T-helper 2 cell (primary cell): ENCODE data around the gene MAML3.

Source experiments
- DNase-seq, 5 experiments: peaks; one replicate each; pipeline versions ENCODE4 v3.0.0 to v3.0.0-alpha.2; 2012 to 2022
- total RNA-seq, 2 donors: gene quantifications; one replicate each; lab custom pipeline; 2026; lab: John Stamatoyannopoulos, UW

The MAML3 gene
- 1.6 to 1.9 reads per million in 2 donors for total RNA-seq

- peak; percentile 54 to 96 (median 73) for DNase-seq
Measured at GRCh38 chr4:140153718-140154571, at the start of gene MAML3. MAML3 (minus strand) TSS chr4:140154184; CDS start chr4:140153327, 857 bp downstream.

DNA sequence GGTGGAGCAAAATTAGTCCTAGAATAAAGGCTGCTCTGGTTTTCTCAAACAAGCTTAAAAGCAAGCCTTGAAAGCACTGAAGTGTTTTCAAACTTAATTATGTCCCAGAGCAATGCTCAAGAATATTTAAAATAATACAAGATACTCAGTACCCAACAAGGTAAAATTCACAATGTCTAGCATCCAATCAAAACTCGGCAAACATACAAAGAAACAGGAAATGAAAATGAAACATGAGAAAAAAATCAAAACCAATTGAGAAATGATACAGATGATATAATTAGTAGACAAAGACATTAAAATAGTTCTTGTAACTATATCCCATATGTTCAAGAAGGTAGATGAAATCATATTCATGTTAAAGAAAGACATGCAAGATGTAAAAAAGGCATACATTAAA is 45.0 kb upstream of the MAML3 start:
- DNase-seq, result no peak

GRCh38 chr4:140195806-140196205 is 41.8 kb upstream of the MAML3 start:
- no peak for DNase-seq

DNA sequence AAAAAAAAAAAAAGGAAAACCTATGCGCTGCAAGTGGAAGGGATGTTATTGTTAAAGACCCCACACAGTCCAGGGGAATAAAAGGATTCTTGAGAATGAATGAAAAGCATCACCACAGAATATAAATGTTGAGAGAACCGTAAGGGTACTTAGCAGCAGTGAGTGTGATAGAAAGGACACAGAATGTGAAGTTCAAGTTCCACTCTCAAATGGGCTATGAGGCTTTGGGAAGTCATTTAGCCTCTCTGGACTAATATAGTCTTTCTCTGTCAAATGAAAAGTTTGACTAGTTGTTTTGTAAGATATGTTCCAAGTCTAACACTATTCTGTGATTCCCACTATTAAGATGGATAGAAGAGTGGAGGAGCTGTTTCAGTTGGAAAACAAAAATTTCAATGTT is 35.8 kb upstream of the MAML3 start:
- DNase-seq, result no peak

- DNase-seq, result no peak
Measured at GRCh38 chr4:140188975-140189374, 35.0 kb upstream of the MAML3 start.

DNA sequence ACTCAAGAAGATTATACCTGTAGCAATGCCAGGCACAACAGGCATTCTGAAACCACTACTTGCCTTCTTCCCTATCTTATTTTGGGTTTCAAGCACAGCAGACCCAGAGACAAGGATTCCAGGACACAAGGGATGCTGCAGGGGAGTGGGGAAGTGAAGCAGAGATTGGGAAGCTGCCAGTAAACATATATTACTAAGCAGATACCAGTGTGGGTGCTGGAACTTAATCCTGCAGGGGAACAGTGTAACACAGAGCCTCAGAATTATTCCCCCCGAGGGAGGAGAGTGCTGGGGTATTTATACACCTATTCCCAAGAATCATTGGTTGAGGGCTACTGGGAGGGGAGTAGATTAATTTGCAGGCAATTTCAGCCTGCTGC is 33.3 kb upstream of the MAML3 start:
- DNase-seq, result no peak

GRCh38 chr4:140186651-140187315 is 32.8 kb upstream of the MAML3 start:
- no peak for DNase-seq

DNA sequence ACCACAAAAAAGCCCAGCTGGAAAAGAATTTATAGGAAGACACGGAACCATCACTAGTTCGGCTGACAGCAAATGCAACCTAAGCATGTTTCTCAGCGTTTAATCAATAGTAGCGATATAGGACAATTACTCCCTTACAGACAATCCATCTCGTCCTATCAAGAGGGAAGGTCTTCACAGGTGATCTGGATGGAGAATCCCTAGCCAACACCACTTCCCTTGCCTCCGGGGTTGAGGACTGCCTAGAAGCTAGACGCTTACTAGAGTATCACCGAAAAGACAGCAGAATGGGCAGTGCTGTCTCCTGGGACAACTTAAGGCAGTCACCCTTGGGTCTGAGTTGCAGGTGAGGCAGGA is 32.1 kb upstream of the MAML3 start:
- no peak for DNase-seq

DNA sequence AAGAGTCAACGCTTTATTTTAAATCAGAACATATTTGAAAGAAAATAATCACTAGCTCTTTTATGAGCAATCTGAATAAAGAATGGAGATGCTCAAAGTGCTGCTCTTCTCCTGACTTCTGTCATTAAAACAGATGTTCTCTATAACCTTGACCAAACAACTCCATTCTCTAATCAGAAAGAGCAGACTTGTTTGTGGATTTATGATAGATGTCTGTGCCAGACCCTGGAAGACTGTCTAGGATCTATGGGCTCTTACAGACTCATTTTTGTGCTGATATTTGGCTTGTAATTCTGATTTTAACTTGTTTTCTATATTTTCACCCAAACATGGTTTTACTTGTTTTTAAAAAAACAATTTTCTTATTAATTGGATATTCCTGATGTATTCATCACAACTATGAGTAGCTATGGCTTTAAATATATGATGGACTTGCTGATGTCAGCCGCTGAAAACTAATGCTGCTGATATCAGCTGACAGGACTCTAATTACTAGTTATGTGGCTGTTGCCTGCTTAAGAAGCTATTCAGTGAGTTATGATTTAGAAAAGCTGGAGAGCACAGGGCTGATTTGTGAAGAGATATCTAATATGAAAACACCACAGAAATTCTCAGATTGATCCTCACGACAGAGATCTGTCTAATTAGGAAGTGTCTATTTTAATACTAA is 31.6 kb upstream of the MAML3 start:
- no peak for DNase-seq

GRCh38 chr4:140183270-140183669 is 29.3 kb upstream of the MAML3 start:
- no peak for DNase-seq

DNA sequence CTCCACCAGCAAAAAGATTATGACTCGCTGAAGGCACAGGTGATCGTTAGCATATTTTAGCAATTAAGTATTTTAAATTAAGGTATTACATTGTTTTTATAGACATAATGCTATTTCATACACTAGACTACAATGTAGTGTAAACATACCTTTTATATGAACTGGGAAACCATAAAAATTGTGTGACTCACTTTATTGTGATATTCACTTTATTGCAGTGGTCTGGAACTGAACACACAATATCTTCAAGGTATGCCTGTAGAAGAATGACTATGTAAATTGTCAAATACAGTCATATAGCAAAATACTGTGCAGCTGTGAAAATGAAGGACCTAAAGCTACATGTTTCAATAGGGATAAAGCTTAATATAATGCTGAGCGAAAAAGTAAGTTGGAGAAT is 26.6 kb upstream of the MAML3 start:
- no peak for DNase-seq

- DNase-seq, result no peak
Measured at GRCh38 chr4:140176735-140177134, 22.8 kb upstream of the MAML3 start.

GRCh38 chr4:140174543-140174942 is 20.6 kb upstream of the MAML3 start:
- DNase-seq, result no peak

DNA sequence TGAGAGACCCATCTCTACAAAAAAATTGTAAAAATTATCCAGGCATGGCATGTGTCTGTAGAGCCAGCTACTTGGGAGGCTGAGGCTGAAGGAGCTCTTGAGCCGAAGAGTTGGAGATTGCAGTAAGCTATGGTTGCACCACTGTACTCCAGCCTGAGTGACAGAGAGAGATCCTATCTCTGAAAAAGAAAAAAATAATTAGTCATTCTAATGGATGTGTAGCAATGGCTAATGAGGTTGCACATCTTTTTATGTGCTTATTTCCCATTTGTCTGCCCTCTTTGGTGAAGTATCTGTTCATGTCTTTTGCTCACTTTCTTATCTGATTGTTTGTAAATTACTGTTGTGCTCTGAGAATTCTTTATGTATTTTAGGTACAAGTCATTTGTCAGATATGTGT is 19.0 kb upstream of the MAML3 start:
- DNase-seq, result no peak

DNA sequence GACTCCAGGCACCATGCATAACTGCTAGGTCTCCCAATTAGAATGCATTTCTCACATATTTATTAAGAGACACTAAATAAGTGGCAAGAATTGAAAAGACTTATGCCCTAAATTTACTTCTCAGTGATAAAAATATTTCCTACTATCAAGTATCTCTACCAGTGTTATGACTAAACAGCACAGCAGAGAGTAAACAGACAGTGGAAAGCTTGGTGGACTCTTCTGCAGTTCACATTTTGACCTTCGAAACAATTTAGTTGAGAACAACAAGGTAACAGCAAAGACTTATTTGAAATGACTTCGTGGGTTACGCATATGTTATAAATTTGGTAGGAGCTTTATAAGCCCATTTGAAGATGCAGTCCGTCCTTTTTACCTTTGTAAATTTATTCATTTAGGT is 16.3 kb upstream of the MAML3 start:
- no peak for DNase-seq

GRCh38 chr4:140168936-140169335 is 15.0 kb upstream of the MAML3 start:
- no peak for DNase-seq

- no peak for DNase-seq
Measured at GRCh38 chr4:140168474-140168873, 14.5 kb upstream of the MAML3 start.

DNA sequence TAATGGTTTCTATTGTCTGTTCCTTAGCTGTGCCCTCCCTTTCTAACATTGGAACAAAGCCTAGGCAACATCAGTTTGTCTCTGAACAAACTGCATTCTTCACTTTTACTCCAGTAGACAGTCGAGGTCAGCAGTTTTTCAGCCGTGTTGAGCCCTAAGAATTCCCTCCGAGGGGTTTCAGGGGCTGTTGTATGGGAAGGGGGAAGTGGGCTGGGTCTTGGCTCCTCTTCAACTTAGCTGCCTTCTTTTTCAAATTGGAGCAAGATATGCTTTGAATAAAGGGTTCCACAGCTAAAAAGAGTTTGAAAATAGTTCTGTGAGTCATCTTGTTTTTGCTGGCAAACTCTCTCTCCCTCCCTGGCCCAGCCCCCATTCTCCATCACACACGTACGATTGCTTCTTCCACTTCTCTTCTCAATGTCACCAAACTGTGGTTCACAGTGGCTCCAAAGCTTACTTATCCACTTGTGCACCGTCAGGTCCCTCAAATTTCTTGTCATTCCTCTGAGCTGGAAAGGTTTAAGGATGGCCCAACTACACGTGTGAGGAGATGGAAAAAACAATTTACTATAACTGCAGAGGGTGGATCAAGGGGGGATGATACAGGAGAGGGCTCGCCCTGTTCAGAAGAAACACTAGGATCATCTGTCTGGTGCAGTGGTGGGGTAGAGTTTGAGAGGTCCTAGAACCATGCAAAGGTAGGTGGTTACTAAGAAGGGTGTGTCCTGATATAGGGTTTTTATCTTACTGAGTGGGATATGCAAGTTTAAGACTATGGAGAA is 9.2 kb upstream of the MAML3 start:
- no peak for DNase-seq

DNA sequence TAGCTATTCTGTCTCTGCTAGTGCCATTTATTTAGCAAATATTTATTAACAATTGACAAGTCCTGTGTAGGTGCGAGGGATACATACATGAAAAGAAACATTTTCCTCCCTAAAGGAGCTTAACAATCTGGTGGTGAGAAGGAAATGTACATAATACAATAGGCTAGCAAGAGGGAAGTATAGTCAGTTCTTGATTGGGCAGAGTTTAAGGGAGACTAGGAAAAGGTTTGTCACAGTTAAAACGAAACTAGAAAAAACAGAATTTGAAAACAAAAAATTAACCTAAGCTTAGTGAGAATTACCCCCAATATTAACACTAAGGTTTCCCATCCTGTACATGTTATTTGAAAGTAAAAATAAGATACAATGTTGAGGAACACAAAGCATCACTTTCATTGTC is 8.6 kb upstream of the MAML3 start:
- no peak for DNase-seq

DNA sequence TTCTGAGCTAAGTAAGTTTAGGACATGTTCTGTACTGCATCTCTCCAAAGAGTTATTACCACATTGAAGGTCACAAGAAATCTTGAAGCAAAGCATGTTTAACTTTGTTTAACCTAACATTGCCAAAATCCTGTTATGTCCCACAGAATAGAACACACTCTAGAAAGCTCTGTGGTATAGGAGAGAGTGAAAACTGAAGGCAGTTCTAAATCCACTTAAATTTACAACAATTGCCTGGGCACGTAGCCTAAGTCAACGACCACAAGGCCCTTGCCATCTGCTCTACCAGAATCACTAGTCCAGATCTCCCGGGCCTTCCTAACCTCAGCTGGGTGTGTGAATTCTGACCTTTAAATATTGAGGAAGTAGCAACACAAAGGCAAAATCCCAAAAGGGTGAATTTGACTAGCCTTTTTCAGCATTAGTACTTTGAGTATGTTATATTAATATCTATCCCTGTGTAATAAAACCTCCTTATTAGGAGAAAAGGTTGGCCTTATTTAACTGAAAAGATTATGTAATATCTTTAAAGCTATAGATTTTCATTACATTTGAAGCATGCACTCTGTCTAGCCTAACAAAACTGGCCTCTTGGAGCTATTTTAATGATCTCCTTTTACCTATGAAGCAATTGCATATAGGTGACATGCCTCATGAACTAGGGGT is 4.5 kb upstream of the MAML3 start:
- DNase-seq, result no peak

DNA sequence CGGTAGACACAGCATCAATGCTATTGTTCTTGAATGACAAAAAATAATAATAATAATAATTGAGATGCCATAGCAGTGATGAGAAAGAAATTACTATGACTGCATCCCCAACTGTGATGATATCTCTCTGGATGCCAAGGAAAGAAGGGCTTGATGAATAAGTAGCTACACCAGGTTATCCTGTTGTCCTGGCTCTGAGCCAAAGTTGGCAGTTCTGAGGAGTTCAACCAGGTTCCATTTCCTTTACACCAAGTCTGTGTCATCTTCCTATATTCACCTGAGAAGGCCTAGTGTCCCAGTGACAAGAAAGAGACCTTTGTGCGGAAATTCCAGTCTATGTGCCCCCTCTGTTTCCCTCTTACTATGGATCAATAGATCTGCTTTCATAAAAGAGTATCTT is 3.4 kb upstream of the MAML3 start:
- no peak for DNase-seq

DNA sequence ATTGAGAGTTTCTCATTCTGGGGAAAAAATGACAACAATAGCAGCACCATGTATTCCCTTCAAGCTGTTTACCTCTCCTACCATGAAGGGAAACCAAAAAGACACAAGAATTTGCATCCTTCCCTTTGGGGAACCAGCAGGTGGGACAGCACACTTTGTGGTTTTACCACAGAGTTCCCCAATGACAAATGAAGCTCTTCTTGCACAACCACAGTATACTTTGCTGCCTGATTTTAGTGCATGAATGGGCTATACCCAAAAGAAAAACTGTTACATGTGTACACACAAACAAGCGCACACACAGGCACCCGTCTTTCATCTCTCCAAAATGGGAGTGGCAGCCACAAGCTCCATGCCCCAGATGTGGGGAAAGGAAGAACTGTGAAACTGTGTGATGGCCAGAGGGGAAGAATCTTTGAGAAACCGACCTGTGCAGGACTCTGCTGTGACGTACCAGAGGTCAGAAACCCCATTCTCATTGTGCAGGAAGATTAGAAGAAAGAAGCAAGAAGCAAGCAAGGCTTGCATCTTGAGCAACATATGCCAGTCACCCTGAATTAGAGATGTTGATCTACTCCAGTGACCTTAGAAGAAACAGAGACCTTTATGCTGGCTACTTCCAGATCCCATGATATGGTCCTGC is 2.7 kb upstream of the MAML3 start:
- DNase-seq, result peak in 1 of 5 experiments; percentile 70
